Measurements from ENCODE around the gene GRHL1.

Gene GRHL1

DNA sequence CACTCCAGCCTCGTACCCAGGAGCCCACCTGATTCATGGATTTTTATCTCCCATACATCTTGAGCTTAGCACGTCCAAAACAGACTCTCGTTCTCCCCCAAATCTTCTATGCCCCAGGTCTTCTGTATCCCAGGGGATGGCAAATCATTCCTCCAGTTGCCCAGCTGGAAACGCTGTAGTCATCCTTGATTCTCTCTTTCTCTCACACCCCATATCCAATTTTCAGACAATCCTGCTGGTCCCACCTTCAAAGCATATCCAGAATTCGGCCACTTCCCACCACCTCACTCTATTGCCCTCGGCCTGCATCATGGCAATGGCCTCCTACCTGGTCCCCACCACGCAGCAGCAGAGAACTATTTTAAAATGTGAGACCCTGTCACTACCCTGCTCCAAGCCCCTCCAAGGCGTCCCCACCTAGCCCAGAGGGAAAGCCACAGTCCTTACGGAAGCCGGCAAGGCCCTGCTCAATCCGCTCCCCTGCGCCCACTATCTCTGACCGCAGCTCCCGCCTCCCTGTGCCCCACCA lies 1.4 kb upstream of the GRHL1 start:
- no peak for DNase-seq

DNA sequence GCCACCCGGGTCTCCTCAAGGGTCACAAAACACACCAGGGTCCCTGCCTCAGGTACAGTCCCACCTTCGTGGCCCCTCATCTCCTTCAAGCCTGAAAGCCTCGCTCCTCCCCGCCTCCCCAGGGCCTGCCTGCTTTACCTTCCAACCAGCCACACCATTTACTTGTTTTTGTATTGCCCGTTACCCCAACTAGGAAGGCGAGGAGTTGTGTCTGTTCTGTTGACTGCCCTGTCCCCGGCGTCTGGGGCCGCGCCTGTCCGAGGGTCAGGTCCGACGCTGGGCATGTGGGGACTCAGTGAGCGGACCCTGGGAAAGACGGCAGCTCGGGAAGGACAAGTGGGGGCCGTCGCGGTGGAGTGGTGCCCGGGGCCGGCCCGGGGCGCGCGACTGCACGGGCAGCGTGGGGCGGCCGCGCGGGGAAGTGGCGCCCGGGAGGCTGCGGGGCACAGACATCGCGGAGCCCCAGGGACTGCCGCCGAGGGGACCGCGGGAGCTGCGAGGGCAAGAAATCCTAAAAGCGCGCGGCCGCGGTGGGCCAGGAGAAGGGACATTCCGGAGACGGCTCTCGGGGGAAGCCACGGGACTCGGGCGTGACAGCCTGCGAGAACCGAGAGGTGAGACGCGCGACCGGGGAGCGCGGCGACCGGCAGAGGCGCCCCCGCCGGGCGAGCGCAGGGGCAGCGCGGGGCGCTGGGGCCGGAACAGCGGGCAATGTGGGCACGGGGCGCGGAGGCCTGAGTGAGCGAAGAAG lies 797 bp upstream of the GRHL1 start:
- DNase-seq: no peak

DNA sequence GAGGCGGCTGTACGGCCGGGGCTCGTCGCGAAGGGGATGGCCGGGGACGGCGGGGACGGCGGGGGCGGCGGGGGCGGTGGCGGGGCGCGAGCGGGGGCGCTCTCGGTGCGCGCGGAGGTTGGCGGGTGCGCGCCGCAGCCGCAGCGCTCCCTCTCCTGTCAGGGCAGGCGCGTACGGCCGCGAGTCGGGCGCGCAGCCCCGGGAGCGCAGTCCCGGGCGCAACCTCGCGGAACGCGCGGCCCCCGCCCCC lies 296 bp upstream of the GRHL1 start:
- DNase-seq: no peak

DNA sequence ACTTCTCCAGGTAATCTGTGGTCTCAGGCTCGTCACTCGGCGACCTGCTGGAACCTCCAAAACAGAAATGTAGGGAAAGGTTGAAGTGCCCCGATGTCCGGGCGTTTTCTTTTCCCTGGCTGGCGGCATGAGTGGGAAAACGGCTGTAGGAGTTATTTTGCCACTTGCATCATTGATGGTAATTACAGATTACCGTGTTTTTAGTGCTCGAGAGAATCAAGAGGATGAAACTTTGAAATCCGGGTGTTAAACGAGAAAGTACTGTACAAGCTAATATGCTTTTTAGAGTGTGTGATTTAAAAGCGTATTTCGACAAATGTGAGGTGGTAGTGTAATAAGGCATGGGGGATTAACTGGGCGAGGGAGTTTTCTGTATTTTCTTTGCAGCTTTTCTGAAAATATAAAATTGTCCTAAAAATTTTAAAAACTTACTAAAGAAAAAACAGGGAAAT lies 819 bp downstream of the GRHL1 start:
- no peak for DNase-seq

DNA sequence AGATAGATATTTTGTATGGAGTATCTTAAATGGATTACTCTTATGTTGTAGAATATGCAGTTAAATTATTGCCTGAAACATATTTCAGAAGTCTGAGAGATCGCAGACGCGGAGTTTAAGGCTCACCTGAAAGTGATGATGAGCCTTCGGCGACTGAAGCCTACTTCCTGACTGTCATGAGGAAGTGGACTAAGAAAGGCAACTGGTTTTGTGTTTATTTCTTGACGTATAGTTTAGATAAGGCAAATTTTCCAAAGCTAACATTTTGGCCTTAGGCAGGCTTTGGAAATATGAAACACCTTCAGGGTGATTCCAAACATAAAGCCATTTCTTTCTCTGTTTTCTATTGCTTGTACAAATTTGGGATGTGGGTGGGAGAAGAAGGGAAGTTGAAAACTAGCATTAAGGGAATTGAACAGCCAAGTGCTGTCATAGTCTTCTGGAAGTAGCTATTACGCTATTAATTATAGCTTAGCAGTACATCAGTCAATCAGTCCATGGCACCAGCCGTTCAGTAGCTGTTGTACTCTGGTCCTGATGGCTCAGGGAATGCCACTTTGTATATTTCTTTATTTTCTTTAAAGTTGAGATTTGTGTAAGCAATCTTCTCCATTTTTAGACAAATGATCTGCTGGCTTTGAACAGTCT lies 1.5 kb downstream of the GRHL1 start:
- DNase-seq: no peak

DNA sequence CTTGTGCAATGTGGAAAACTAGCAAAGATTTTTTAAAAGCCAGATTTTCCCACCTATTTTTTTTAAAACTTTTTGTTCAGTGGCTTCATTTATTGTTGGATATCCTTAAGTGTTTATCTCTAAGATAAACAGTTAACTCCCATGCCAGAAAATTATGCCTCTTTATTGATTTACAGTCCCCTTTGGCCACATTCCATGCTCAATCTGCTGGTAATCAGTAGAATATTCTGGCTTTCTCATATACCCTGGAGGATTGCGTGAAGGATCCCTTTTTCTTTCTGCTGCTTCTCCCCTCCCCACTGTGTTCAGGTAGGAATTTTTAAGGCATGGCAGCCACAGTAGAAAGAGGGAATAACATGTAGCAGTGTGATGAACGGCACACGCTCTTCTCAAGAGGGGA lies 2.6 kb downstream of the GRHL1 start:
- no peak for DNase-seq

DNA sequence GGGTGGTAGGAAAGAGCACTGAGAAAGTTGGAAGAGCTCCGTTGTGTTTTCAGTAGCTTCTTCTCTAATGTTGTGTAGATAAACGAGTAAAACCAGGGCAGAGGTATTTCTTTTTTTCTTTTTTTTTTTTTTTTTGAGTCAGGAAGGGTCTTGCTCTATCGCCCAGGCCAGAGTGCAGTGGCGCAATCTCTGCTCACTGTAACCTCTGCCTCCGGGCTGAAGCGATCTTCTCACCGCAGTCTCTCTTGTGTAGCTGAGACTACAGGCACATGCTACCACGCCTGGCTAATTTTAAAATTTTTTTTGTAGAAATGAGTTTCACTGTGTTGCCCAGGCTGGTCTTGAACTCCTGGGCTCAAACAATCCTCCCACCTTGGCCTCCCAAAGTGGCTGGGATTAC lies 6.6 kb downstream of the GRHL1 start:
- no peak for DNase-seq

DNA sequence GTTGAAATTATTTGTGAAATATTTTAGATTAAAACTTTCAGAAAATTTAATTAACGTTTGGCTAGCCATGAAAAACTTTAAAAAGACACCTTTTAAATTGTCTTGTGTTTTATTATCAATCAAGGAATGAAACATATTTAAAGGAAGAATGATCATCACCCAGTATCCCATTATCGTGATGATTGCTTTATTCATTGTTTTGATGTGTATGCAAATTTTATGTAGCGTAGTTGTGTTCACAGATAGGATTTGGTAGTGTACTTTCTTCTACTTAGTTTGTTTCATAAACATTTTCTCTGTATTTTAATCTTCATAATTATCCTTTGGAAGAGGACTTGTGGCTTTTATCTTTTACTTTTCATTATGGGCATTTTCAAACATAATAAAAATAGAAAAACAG lies 7.8 kb downstream of the GRHL1 start:
- DNase-seq: no peak

DNA sequence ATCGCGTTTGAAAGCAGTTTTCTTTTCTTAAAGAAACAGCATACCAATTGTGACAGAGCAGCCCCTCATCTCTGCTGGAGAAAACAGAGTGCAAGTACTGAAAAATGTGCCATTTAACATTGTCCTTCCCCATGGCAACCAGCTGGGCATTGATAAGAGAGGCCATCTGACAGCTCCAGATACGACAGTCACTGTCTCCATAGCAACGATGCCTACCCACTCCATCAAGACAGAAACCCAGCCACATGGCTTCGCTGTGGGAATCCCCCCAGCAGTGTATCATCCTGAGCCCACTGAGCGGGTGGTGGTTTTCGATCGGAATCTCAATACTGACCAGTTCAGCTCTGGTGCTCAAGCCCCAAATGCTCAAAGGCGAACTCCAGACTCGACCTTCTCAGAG lies 9.5 kb downstream of the GRHL1 start:
- no peak for DNase-seq

DNA sequence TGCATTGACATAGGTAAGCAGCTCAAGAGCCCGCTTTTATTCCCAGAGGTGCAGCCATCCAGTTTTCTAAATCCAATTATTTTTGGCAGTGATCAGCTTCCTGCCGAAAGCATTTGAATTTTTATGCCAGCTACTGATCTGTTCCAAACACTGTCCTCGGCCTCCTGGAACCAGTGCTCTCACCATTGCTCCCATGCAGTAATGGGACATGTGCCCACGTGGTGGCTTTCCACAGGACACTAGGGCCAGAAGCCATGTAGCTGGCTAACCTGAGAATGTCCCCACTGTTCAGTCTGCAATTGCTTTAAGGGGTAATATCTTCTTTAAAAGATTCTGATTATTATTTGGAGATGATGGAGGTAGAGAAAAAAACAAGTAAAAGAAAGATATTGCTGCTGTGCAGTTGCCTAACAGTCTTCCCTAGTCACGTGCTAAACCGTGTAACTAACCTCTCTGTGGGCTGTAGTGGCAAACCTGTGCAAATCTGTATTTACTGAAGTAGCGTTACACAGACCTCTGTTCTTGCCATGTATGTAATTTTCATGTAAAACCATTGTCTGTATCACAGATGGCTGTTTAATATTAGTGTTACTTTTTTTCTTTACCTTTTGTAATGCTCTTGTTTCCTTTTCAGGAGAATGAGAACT lies 13.0 kb downstream of the GRHL1 start:
- DNase-seq: no peak

DNA sequence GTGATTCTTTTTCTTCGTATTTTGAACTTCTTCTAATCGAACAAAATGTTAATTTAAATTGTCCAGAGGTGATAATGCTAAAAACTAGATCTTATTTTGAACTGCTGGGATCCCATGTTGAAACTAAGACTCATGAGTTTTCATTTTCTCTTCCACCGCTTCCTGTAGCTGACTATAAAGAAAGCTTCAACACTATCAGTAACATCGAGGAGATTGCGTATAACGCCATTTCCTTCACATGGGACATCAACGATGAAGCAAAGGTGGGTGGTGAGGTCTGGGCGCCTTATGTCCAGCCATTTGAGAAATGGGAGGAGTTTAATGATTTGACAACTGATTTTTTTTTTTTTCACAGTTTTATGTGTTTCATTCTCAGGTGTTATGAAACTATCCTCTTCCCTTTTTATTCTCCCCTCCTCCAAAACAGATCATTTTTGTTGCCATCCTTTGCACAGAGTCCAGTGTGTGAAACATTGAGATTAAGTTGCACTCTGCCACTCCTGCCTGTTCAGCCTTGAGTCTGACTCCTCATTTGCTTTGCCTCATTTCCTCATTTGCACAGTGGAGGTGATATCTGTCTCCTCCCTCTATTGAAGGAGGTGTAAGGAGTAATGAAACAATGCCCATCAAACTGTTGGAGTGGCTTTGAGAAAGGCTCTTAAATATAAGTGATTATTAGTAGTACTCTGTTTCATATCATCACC lies 13.8 kb downstream of the GRHL1 start:
- no peak for DNase-seq

DNA sequence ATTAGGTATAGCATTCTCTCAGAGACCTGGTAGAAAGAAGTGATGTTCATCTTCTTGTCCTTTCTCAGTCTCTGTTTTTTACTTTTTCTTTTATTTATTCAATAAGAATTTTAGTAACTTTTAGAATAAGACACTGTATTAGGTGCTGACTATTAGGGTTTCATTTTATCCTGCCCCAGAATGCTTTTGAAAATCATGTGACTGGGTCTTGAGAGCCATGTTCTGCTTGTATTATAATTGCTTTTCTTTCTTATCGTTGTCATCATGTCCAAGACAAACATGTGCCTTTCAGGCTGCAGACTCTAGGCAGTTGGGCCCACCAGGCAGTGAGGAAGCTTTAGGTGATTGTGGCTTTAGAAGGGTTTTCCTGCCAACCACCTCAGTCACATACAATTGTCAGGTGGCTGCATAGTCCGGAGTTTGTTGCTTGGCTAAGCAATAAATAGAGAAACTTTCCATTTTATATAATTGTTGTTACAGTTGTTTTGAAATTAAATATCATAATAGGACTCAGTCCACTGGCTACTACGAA lies 15.1 kb downstream of the GRHL1 start:
- no peak for DNase-seq

DNA sequence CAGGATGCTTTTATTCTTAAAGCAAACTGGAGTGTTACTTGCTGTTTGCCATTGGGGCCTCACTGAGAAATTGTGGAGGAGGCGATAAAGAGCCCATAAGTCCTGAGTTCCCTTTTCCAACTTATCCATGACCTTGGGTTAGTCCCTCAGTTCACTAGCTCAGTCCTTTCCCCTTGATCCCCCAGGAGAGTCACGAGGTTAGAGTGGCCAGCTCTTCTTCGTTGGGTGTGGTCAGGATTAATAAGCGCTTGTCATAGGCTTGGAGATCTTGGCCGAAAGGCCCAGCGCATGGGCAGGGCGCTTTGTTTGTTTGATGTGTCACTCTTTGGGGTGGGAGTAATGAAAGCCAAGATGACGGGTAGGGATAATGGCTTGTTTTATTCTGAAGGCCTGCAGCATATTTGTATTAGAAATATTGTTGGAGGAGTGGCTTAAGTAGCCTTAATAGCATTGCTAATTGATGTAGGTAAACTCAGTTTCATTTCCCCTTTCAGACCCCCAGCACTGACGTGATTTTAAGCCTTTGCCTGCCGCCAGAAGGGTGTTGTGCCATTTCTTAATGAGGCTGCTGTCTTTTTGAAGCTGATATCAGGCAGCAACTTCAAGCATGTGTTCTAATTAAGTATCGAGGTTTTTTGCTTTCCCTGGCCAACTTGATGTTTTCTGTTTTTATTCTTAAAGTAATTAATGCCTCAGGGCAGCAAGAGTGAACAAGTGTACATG lies 15.7 kb downstream of the GRHL1 start:
- DNase-seq: no peak

DNA sequence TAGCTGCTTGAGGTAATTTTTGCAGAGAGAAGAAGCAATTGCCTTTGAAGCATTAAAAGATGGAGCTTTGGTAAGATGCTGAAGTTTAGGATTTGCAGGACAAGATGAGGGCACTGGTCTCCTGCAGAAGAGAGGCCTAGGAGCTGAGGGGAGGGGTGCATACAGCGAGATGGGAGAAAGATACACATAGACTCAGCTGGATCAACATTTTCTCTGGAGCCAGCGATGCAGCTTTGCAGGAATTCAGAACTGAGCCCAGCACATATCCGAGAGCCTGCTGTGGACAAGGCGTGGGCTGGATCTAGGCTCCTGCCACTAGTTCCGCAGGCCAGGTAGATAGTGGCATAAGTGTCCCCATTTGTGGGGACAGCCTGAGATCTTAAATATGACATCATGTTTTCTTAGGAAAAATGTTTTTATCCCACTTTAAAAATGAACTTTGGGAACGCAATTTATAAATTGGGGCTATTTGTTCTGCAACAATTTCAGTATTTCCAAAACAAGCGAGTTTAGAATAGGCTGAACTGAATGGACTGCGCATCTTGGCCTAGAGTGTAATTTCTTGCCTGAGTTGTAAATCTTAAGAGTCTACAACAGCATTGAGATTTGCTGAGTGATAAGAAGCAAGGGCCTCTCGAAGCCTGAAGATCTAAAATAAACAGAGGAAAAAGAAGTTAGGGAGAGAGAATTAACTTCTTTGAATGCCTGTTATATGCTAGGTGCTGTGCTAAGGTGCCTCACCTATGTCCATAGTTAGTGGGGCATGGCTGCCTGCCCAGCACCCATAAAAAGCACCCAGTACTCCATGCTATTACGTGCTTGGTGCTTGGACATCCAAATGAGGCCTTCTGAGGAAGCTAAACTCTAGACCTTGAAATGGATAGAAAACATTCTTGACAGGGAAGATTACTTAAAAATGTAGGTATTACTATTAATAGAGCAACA lies 17.3 kb downstream of the GRHL1 start:
- no peak for DNase-seq

DNA sequence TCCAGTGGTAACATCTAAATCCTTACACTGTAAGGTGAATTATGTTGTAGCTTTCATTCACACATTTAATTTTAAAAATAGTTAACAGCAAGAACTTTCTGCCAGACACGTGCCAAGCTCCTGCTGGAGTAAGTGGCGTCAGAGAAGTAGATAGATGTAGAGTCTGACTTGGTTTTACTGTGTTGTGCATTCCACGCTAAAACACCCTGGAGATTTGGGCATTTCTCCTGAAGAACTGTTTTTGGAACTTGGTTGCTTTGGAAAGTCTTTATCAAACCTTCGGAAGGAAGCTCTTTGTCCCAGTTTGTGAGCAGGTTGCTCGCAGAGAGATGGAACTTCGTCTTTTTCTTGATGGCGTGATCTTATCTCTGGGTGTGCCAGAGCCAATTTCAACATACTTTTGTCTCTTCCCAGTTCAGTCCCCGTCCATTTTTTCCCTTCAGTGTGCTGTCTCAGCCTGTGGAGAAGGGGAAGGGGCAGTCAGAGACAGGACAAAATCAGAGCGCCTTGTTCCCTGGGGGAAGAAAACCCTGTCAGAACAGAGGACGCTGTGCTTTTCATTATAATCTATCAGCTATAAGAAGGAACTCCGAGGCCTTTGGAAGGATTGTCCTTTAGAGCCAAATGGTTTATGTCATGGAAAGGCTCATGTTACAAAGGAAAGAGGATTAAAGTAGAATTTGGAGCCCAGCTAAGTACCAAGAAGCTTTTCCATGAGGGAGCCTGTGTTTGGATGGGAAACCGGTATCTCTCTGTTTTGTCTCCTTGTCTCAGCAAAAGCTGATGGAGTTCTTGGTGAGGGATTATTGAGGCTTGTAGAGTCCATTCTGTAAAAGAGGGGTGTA lies 18.9 kb downstream of the GRHL1 start:
- DNase-seq: no peak

DNA sequence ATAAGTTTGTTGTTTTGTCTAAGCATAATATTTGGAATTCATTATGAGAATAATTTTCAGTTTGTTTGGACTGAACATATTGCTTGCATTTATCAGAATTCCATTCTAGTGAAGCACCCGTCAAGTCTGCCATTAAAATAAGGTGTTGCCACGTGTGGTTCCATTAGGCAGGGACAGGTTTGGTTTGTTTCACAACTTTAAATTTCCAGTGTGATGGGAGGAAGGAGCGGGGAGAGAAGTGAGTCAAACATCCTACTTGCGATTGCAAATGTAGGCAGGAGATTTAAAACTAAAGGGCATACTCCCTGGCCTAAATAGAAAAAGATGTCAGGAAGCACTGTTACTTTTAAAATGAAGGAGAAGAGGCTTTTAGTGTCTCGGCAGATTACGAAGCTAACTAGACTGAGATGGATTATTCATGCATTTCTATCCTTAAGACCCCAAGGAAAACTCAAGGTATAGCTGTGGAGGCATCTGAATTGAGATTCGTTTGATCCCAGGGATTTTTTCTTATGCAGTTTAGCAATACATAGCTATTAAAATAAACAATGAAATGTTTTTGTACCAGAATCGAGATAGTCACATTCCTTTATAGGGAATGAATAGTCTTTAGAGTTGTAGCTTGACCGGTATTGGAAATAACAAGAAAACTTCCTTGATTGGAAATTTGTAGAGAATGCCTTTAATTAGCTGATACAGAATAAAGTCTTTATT lies 19.8 kb downstream of the GRHL1 start:
- no peak for DNase-seq

DNA sequence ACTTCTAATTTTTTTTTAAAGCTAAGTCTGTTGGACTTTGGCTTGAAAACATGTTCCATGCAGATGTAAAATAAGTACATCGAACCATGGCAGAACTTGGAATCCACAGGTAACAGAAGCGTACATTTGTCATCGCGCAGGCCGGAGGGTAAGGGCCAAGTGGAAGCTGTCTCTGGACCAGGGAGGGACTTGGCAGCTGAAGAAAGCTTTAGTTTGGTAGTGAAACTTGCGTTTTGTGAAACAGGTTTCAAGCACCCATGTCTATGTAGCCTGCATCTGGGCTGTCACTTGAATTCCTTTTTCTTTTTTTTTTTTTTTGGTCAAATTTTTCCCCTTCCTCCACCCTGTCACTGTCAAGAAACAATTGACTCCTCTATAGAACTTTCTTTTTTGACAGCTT lies 20.4 kb downstream of the GRHL1 start:
- DNase-seq: no peak

DNA sequence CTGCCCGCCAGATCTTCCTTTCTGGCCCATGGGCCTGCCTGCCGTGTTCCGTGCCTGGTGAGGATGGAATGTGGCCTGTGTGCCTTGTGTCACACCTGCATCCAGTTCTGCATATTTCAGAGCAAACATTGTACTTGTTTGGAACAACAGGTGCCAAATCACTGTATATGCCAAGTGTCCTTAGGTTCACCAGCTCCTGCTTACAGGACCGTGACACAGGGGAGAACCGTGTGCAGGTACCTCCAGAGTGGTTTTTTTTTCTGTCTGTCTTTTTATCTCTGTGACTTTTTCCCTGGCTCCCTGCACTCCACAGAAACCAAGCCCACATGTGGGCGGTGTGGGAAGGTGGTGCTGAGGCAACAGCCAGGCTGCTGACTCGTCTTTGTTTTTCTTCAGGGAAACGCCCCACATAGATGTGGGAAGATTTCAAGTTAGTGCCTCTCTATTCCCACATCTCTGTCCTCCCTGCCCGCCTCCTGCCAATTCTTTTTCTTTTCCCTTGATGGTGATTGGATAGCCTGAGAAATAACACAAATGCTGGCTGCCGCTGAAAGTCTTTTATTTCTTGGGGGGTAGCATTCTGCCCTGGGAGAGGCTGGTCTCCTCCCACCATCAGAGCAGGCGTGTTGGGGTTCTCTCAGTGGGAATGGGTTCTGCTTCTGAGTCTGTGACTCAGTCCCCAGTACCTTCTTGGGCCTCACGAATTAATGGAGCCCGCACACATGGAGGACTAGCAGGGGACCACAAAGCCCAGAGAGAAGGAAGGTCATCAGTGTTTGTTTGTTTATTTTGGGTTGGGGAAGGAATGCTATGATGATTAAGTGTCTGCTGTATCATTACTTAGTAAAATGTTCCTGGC lies 21.4 kb downstream of the GRHL1 start:
- no peak for DNase-seq

DNA sequence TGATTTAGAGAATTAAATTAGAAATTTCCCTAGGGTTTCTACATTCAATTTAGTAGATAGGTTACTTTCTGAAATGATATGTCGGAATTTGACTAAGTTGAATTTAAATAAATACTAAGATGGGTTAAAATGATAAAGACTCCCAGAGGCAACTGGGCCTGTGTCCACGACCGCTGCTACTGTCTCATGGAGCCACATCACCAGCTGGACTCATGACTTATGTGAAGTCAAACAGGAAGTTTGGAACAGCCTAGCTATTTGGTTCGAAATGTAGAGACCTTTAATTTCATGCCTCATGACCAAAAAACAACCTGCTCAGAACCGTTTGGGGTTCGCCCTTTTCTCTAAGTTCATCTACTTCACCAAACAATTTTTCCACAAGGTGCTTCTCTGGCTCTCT lies 22.2 kb downstream of the GRHL1 start:
- DNase-seq: no peak

All from right forelimb (tissue), 1 donor.